Esophagus squamous epithelium (tissue), 5 donors: ENCODE data around the gene APLN. TPM values are rescaled to one million over a fixed set of nuclear protein-coding genes. Genes with fewer than 3 reads are reported as not detected.

Experiments used
- DNase-seq: peaks from one replicate; lab custom pipeline; 2025; lab: John Stamatoyannopoulos, UW
- H3K27ac ChIP-seq, 4 donors: fragments of 200-600 bp; sonication (generic); one replicate each; pipeline ENCODE4 v1.5.1; 2016 to 2019; ENCODE audit warnings: mild to moderate bottlenecking in 1 of 4
- H3K27me3 ChIP-seq, 4 donors: fragments of 200-600 bp; sonication (generic); 1 replicate in 3 of 4; 2 replicates in 1 of 4; pipeline versions ENCODE4 v1.5.1 to v1.6.0; 2017 to 2021; ENCODE audit warnings: antibody characterized with exemption in 1 of 4
- H3K36me3 ChIP-seq, 3 donors: fragments of 200-600 bp; sonication (generic); one replicate each; pipeline ENCODE4 v1.5.1; 2016 to 2019
- H3K4me1 ChIP-seq, 3 donors: fragments of 200-600 bp; sonication (generic); one replicate each; pipeline ENCODE4 v1.5.1; 2017 to 2019
- H3K4me3 ChIP-seq, 4 donors: fragments of 200-600 bp; sonication (generic); 1 replicate in 3 of 4; 2 replicates in 1 of 4; pipeline ENCODE4 v1.5.1; 2016 to 2019; ENCODE audit warnings: mild to moderate bottlenecking in 2 of 4, moderate library complexity in 1 of 4
- H3K9me3 ChIP-seq, 3 donors: fragments of 200-600 bp; sonication (generic); one replicate each; pipeline ENCODE4 v1.5.1; 2016 to 2019
- POLR2A ChIP-seq, 4 donors: fragments of 450-650 bp; IDR thresholded peaks; one replicate each; pipeline ENCODE4 v1.6.1; 2017; ENCODE audit warnings: antibody characterized with exemption in 4 of 4, mild to moderate bottlenecking in 4 of 4, moderate library complexity in 3 of 4
- WGBS, 2 donors: methylation state at CpG; one replicate each; pipeline ENCODE4 v1.1.5; 2018; 5-methylcytosine and 5-hydroxymethylcytosine counted together
- intact Hi-C: fragments of 100-400 bp; cut with DNase I; formaldehyde crosslinking; loops from one replicate; pipeline ENCODE4 v1.15.0; 2022
- total RNA-seq, 4 donors: library from RNA; depleted of rRNA; stranded (reverse); fragments of >200 nt; gene quantifications; one replicate each; pipeline ENCODE4 v1.1.0, GENCODE V29; 2016
- TF ChIP-seq, protein P1 (sequence below), 6 experiments: fragments of 450-650 bp in 4 of 6; fragments of 200-600 bp in 2 of 6; sonication (generic) in 2 of 6; IDR thresholded peaks; one replicate each; pipeline ENCODE4 v1.5.1; 2016 to 2019; ENCODE audit warnings: antibody characterized with exemption in 6 of 6, mild to moderate bottlenecking in 4 of 6, moderate library complexity in 4 of 6
- donor health status: DM: yes; HTN: yes; CAD: no.

APLN gene
- total RNA-seq, 4 donors from 2014 or later: 0.09 to 0.53 (median 0.44) TPM

DNA sequence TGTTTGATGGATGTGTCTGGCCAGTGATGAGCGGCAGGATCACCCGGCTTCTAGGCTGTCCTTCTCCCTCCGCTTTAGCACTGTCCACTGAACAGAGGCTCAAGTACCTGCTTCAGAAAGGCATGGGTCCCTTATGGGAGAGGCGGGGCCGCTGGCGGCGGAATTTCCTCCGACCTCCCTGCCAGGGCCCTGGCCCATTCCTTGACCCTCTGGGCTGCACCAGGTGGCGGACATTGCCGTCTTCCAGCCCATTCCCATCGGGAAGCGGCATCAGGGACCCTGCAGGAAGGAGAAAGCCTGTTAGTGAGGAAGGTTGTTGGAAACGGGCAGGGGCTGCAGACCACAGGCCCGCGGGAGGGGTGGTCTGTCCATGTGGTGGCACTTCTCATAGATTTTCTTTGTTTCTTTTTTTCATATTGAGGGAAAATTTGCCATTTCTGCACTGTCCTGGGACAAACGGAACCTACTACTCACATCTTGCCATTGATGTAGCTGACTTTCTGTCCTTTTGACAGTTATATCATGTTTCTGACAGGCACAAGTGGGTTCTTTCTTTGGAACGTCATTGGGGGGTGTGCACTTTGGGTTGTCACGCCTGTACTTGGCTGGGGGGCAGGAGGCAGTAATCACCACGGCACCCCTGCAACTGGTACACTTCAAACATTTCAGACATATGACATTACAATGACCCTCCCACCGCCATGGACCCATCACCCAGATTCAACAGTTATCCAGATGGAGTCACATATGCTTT lies 6.1 kb downstream of the APLN start:
- H3K4me1 ChIP-seq: peaks cover 4 to 6% (median 5%) of the 10 kb centered on the region in 3 donors
- no peaks in the 10 kb centered on the region for H3K9me3 ChIP-seq
- H3K27me3 ChIP-seq: peaks cover 0 to 7% (median 0%) of the 10 kb centered on the region in 4 donors
- DNase-seq: no peak
- WGBS, 2 donors: 80 to 90% methylated on average over 2 to 8 of the region's 20 CpGs
- TF ChIP-seq, protein P1, sequence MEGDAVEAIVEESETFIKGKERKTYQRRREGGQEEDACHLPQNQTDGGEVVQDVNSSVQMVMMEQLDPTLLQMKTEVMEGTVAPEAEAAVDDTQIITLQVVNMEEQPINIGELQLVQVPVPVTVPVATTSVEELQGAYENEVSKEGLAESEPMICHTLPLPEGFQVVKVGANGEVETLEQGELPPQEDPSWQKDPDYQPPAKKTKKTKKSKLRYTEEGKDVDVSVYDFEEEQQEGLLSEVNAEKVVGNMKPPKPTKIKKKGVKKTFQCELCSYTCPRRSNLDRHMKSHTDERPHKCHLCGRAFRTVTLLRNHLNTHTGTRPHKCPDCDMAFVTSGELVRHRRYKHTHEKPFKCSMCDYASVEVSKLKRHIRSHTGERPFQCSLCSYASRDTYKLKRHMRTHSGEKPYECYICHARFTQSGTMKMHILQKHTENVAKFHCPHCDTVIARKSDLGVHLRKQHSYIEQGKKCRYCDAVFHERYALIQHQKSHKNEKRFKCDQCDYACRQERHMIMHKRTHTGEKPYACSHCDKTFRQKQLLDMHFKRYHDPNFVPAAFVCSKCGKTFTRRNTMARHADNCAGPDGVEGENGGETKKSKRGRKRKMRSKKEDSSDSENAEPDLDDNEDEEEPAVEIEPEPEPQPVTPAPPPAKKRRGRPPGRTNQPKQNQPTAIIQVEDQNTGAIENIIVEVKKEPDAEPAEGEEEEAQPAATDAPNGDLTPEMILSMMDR (IDR thresholded peaks at IDR 0.05): no peak
- no peak for TF ChIP-seq POLR2A (IDR thresholded peaks at IDR 0.05)
- no peak overlapping the region for H3K27ac ChIP-seq
- intact Hi-C loops: no loop called here
- H3K4me3 ChIP-seq: no peak overlapping the region
- no peaks in the 10 kb centered on the region for H3K36me3 ChIP-seq

- DNase-seq: no peak
- no peaks in the 10 kb centered on the region for H3K27me3 ChIP-seq
- intact Hi-C loops: no loop called here
- no peaks in the 10 kb centered on the region for H3K9me3 ChIP-seq
- no peak overlapping the region for H3K4me3 ChIP-seq
- no peaks in the 10 kb centered on the region for H3K4me1 ChIP-seq
- TF ChIP-seq, protein P1 (IDR thresholded peaks at IDR 0.05): no peak
- TF ChIP-seq POLR2A (IDR thresholded peaks at IDR 0.05): no peak
- no peaks in the 10 kb centered on the region for H3K36me3 ChIP-seq
- no peak overlapping the region for H3K27ac ChIP-seq
- WGBS, 2 donors: 71 to 95% methylated on average over 8 to 11 of the region's 14 CpGs
Measured at GRCh38 chrX:129647418-129648410, 7.0 kb downstream of the APLN start.

GRCh38 chrX:129646566-129647417 lies 8.0 kb downstream of the APLN start:
- Histone ChIP-seq H3K4me1 (no peaks in the 10 kb centered on the region), H3K4me3 (no peak overlapping the region), H3K9me3 (no peaks in the 10 kb centered on the region), H3K36me3 (no peaks in the 10 kb centered on the region), H3K27me3 (no peaks in the 10 kb centered on the region), H3K27ac (no peak overlapping the region)
- TF ChIP-seq POLR2A (IDR thresholded peaks at IDR 0.05): no peak
- TF ChIP-seq, protein P1 (IDR thresholded peaks at IDR 0.05): no peak
- no peak for DNase-seq
- intact Hi-C loops: no loop called here
- WGBS, 2 donors: 74 to 83% methylated on average over 7 to 8 of the region's 13 CpGs

DNA sequence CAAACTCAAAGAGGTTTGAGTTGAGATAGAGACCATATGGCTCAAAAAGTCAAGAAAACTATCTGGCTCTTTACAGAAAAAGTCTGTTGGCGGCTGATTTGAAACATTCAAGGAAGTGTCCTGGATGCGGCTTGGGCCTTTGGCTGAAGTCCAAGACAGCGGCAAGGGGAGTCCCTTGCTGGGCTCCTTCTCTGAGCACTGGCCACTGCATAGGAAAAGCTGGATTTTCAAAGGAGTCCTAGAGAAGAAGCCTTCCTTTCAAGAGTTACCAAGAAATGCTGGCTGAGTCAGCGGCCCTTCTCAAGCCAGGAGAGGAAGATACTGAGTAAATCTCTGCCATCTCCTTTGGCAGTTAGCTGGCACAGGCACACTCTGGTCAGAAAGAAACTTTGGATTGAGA lies 12.1 kb downstream of the APLN start:
- DNase-seq: no peak
- no peak for TF ChIP-seq POLR2A (IDR thresholded peaks at IDR 0.05)
- TF ChIP-seq, protein P1 (IDR thresholded peaks at IDR 0.05): no peak
- Histone ChIP-seq H3K4me3 (no peak overlapping the region), H3K36me3 (no peaks in the 10 kb centered on the region), H3K9me3 (no peaks in the 10 kb centered on the region), H3K27me3 (no peaks in the 10 kb centered on the region), H3K4me1 (no peaks in the 10 kb centered on the region), H3K27ac (no peak overlapping the region)
- WGBS, 2 donors: 48% methylated on average over 3 of the region's 4 CpGs; no CpG with 5 or more reads in 1 of the 2 donors
- intact Hi-C loops: no loop called here
